DMS53 treated with DMSO at 0.1 percent for 48 hours (cell line): ENCODE data around the gene LILRB2.
A peak's percentile ranks its signal among the peaks of the same experiment; 100 is the strongest.
"Not testable (repeated sequence)": the region's sequence is repeated elsewhere in the genome, so short reads cannot be mapped to it uniquely, and the experiment has no call there.

Source experiments
- DNase-seq: peaks from one replicate; lab custom pipeline; 2025; ENCODE audit not compliant: unreplicated experiment; lab: John Stamatoyannopoulos, UW

Gene LILRB2

GRCh38 chr19:54275951-54276350 is 5.0 kb downstream of the LILRB2 start:
- DNase-seq = no peak

GRCh38 chr19:54274516-54274915 is 6.4 kb downstream of the LILRB2 start:
- not testable (repeated sequence) for DNase-seq

- no peak for DNase-seq
These were observed 7.1 kb downstream of the LILRB2 start for GRCh38 chr19:54273821-54274220.

GRCh38 chr19:54272181-54272580 is 8.7 kb downstream of the LILRB2 start:
- not testable (repeated sequence) for DNase-seq

- DNase-seq = not testable (repeated sequence)
These were observed 9.3 kb downstream of the LILRB2 start for GRCh38 chr19:54271587-54271986.

GRCh38 chr19:54271106-54271505 is 9.8 kb downstream of the LILRB2 start:
- DNase-seq = no peak

- no peak for DNase-seq
These were observed 12.0 kb downstream of the LILRB2 start for GRCh38 chr19:54268936-54269335.

- peak; percentile 25 for DNase-seq
These were observed 14.8 kb downstream of the LILRB2 start for GRCh38 chr19:54266133-54266532.

GRCh38 chr19:54262470-54262869 is 18.4 kb downstream of the LILRB2 start:
- DNase-seq = no peak

- no peak for DNase-seq
These were observed 18.8 kb downstream of the LILRB2 start for GRCh38 chr19:54262066-54262465.

- DNase-seq = no peak
These were observed 23.8 kb downstream of the LILRB2 start, which contains the start of gene LILRB5 for GRCh38 chr19:54257116-54257480. Gene LILRB5, minus strand, starts transcription at chr19:54257273. Its CDS starts 80 bp downstream, at chr19:54257193.

- no peak for DNase-seq
These were observed 24.4 kb downstream of the LILRB2 start for GRCh38 chr19:54256250-54257115.

- no peak for DNase-seq
These were observed 25.7 kb downstream of the LILRB2 start for GRCh38 chr19:54255105-54255775.

GRCh38 chr19:54254195-54254906 is 26.6 kb downstream of the LILRB2 start:
- DNase-seq = no peak

- no peak for DNase-seq
These were observed 27.3 kb downstream of the LILRB2 start for GRCh38 chr19:54253331-54254194.

GRCh38 chr19:54252845-54253244 is 28.1 kb downstream of the LILRB2 start:
- DNase-seq = no peak

- DNase-seq = no peak
These were observed 28.7 kb downstream of the LILRB2 start for GRCh38 chr19:54252243-54252642.

GRCh38 chr19:54248016-54248601 is 32.8 kb downstream of the LILRB2 start:
- no peak for DNase-seq

GRCh38 chr19:54247106-54247930 is 33.6 kb downstream of the LILRB2 start:
- no peak for DNase-seq
